Measurements from ENCODE around the gene TCF7L1.

DNA sequence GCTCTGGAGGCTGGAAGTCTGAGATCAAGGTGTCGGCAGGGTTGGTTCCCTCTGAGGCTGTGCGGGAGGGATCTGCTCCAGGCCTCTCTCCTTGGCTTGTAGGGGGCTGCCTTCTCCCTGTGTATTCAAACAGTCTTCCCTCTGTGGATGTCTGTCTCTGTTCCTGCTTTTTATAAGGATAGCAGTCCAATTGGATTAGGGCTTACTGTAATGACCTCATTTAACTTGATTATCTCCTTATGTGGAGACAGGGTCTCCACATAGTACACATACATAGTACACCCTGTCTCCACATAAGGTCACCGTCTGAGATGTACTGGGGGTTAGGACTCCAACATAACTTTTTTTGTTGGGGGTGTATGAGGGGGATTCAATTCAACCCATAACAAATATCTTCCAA lies 30.5 kb downstream of the TCF7L1 start:
- TF ChIP-seq CTCF (conservative IDR thresholded peaks at IDR 0.05; ENCODE audit: low read length) (no peak), EZH2phosphoT487 (IDR thresholded peaks at IDR 0.05; ENCODE audit: borderline replicate concordance) (no peak)
